SK-N-MC (cell line): Measurements from ENCODE around the gene TUBB.
A peak's percentile ranks its signal among the peaks of the same experiment; 100 is the strongest.

Experiments
- DNase-seq: peaks from one replicate; pipeline ENCODE4 v3.0.0-alpha.2; 2011; ENCODE audit warnings: low read depth, low spot score
- H3K27ac ChIP-seq: fragments of 200-600 bp; sonication (generic); 2 replicates; pipeline ENCODE4 v1.5.1; 2016; ENCODE audit warnings: mixed run types
- H3K36me3 ChIP-seq: fragments of 200-600 bp; sonication (generic); 2 replicates; pipeline ENCODE4 v1.6.1; 2017; ENCODE audit warnings: antibody characterized with exemption, low read length, mixed read lengths; ENCODE audit not compliant: insufficient read depth
- H3K4me3 ChIP-seq: fragments of 200-600 bp; sonication (generic); 2 replicates; pipeline ENCODE4 v1.5.1; 2016
- H3K9ac ChIP-seq: fragments of 200-600 bp; sonication (generic); 2 replicates; pipeline ENCODE4 v1.8.0; 2017; ENCODE audit warnings: mixed run types, mixed read lengths; ENCODE audit not compliant: insufficient read length
- H3K9me3 ChIP-seq: fragments of 200-600 bp; sonication (generic); 2 replicates; pipeline ENCODE4 v1.6.1; 2017; ENCODE audit warnings: low read depth, mild to moderate bottlenecking, antibody characterized with exemption, low read length, moderate library complexity, mixed read lengths
- EZH2 ChIP-seq: fragments of 200-600 bp; sonication (generic); IDR thresholded peaks from one replicate; pipeline ENCODE4 v1.6.1; 2017; ENCODE audit warnings: antibody characterized with exemption
- FOXP2 ChIP-seq: optimal IDR thresholded peaks from 2 replicates; pipeline ENCODE3; 2011; ENCODE audit warnings: mild to moderate bottlenecking, moderate library complexity; ENCODE audit not compliant: insufficient read depth; ENCODE audit errors: extremely low read length, control extremely low read depth
- POLR2AphosphoS5 ChIP-seq: IDR thresholded peaks from 2 replicates; pipeline ENCODE4 v1.6.1; 2012; ENCODE audit warnings: mild to moderate bottlenecking, low read depth, low read length, borderline replicate concordance

TUBB gene

DNA sequence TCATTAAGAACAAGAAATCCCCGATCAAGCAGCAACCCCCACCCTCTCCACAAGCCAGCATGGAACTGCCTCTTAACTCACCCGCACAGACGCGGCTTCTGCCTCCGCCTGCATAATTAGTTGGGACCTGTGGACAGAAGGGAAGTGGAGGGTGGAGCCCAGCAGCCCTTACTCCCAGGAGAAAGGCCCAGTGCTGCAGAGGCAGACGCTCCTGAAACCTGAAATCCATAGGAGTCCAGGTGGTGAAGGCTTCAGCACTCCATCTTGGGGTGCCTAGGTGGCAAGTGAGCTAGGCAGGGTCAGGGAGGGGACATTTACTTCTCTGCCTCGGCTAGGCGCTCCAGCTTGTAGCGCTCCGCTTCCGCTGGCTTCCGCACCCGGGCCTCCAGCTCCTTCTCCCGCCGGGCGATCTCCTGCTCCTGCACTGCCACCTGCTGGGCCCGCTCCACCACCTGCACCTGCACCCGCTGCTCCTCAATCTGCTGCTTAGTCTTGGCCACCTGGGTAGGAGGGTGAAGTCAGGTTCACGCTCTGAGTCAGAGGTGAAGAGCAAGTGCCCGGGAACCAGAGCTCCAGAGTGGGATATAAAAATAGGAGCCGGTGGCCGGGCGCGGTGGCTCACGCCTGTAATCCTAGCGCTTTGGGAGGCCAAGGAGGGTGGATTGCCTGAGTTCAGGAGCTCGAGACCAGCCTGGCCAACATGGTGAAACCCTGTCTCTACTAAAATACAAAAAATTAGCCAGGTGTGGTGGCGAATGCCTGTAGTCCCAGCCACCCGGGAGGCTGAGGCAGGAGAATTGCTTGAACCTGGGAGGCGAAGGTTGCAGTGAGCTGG lies 10.7 kb downstream of the TUBB start:
- Histone ChIP-seq H3K9me3 (no peaks in the 10 kb centered on the region), H3K9ac (no peak overlapping the region), H3K36me3 (peaks cover 8% of the 10 kb centered on the region), H3K27ac (no peak overlapping the region), H3K4me3 (no peak overlapping the region)
- DNase-seq = no peak
- no peak for TF ChIP-seq FOXP2
- TF ChIP-seq POLR2AphosphoS5 = no peak
- no peak for TF ChIP-seq EZH2

- H3K9ac ChIP-seq = no peak overlapping the region
- peaks cover 12% of the 10 kb centered on the region for H3K36me3 ChIP-seq
- H3K27ac ChIP-seq = no peak overlapping the region
- no peak for TF ChIP-seq EZH2
- TF ChIP-seq POLR2AphosphoS5 = no peak
- TF ChIP-seq FOXP2 = no peak
- no peaks in the 10 kb centered on the region for H3K9me3 ChIP-seq
- H3K4me3 ChIP-seq = no peak overlapping the region
- no peak for DNase-seq
Measured at GRCh38 chr6:30732237-30732943, 12.2 kb downstream of the TUBB start.

DNA sequence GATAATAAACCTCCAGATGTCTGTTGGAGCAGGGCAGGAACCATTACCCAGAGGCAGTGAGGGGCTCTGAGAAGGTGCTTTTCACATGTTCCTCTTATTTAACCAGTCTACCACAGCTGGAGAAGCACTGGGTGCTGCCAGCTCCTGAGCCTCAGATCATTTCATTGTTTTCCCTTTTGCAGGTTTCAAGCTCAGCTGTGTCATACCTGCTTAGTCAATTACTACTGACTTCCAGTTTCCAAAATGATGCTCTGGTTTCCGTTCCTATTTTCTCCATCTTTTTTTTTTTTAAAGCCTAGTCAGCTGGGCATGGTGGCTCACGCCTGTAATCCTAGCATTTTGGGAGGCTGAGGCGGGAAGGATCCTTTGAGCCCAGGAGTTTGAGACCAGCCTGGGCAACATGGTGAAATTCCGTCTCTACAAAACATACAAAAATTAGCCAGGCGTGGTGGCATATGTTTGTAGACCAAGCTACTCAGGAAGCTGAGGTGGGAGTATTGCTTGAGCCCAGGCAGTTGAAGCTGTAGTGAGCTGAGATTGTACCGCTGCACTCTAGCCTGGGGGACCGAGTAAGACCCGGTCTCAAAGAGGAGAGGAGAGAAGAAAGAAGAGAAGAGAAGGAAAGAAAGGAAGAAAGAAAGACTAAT lies 15.6 kb downstream of the TUBB start:
- no peak for TF ChIP-seq FOXP2
- TF ChIP-seq POLR2AphosphoS5 = no peak
- TF ChIP-seq EZH2 = no peak
- Histone ChIP-seq H3K36me3 (peaks cover 19% of the 10 kb centered on the region), H3K4me3 (no peak overlapping the region), H3K9ac (no peak overlapping the region), H3K9me3 (no peaks in the 10 kb centered on the region), H3K27ac (no peak overlapping the region)
- DNase-seq = no peak

DNA sequence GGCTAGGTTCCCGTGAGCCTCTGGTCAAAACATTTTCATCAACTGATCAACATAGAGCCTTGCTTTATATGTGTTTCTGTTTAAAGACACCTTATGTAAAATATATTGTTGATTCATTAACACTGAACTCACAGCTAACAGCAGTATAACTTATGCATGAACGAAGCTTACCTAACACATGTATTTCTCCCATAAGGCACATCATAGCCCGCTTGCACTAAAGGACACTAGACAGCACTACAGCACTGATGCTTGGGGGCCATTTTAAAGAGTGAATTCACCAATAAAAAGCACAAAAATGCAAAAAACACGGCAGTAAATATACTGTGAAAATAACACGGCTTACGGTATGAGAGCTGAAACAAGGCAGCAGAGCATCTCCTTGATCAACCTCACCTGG lies 18.4 kb downstream of the TUBB start:
- no peak for TF ChIP-seq POLR2AphosphoS5
- no peak for TF ChIP-seq FOXP2
- no peak for TF ChIP-seq EZH2
- Histone ChIP-seq H3K9me3 (no peaks in the 10 kb centered on the region), H3K9ac (no peak overlapping the region), H3K36me3 (peaks cover 19% of the 10 kb centered on the region), H3K27ac (no peak overlapping the region), H3K4me3 (no peak overlapping the region)
- DNase-seq = no peak

GRCh38 chr6:30740540-30740870 lies 20.4 kb downstream of the TUBB start:
- Histone ChIP-seq H3K9me3 (no peaks in the 10 kb centered on the region), H3K27ac (no peak overlapping the region), H3K4me3 (no peak overlapping the region), H3K36me3 (peaks cover 19% of the 10 kb centered on the region), H3K9ac (no peak overlapping the region)
- TF ChIP-seq POLR2AphosphoS5 (no peak), FOXP2 (no peak), EZH2 (no peak)
- DNase-seq = no peak

GRCh38 chr6:30741063-30741779 lies 21.1 kb downstream of the TUBB start:
- TF ChIP-seq FOXP2 (no peak), POLR2AphosphoS5 (no peak), EZH2 (no peak)
- Histone ChIP-seq H3K9ac (no peak overlapping the region), H3K4me3 (peak overlapping the region; percentile 92), H3K27ac (no peak overlapping the region), H3K36me3 (peaks cover 14% of the 10 kb centered on the region), H3K9me3 (no peaks in the 10 kb centered on the region)
- DNase-seq = no peak

GRCh38 chr6:30741789-30742315 lies 21.7 kb downstream of the TUBB start:
- TF ChIP-seq POLR2AphosphoS5 (no peak), FOXP2 (no peak), EZH2 (no peak)
- H3K27ac ChIP-seq = no peak overlapping the region
- peaks cover 14% of the 10 kb centered on the region for H3K36me3 ChIP-seq
- H3K9me3 ChIP-seq = no peaks in the 10 kb centered on the region
- peak overlapping the region; percentile 92 for H3K4me3 ChIP-seq
- DNase-seq = no peak
- peak overlapping the region; percentile 68 for H3K9ac ChIP-seq
